ENCODE measurements around the gene FOXO6.

FOXO6 gene

DNA sequence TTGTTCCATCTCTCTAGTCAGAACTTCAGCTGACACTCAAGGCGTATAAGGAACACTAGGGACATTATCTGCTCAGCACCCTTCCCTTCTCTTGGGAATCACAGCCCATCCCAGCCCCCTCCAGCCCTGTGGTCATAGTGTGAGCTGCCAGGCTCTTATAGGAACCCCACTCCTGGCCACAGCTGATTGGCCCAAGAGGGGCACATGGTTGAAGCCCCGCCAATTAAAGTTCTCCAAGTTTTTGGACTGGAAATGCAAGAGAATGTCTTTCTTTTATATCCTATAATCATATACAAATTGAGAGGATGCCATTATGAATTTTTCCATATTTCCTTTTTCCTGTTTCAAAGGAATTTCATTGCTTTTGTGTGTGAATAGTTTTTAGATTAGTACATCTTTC is 40.7 kb downstream of the FOXO6 start:
- H3K36me3 ChIP-seq: no peaks in the 10 kb centered on the region
- no peaks in the 10 kb centered on the region for H3K4me1 ChIP-seq (ENCODE audit: control insufficient read depth in 1 of 2, insufficient read depth in 1 of 2, low read depth in 1 of 2, low read length in 1 of 2)
- H3K9me3 ChIP-seq: no peaks in the 10 kb centered on the region
- no peak overlapping the region for H3K4me3 ChIP-seq (ENCODE audit: low read depth in 1 of 2, low read length in 1 of 2)
- H3K27me3 ChIP-seq: peaks cover 38% of the 10 kb centered on the region
- H3K27ac ChIP-seq: no peak overlapping the region
- TF ChIP-seq, protein P1, sequence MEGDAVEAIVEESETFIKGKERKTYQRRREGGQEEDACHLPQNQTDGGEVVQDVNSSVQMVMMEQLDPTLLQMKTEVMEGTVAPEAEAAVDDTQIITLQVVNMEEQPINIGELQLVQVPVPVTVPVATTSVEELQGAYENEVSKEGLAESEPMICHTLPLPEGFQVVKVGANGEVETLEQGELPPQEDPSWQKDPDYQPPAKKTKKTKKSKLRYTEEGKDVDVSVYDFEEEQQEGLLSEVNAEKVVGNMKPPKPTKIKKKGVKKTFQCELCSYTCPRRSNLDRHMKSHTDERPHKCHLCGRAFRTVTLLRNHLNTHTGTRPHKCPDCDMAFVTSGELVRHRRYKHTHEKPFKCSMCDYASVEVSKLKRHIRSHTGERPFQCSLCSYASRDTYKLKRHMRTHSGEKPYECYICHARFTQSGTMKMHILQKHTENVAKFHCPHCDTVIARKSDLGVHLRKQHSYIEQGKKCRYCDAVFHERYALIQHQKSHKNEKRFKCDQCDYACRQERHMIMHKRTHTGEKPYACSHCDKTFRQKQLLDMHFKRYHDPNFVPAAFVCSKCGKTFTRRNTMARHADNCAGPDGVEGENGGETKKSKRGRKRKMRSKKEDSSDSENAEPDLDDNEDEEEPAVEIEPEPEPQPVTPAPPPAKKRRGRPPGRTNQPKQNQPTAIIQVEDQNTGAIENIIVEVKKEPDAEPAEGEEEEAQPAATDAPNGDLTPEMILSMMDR (IDR thresholded peaks at IDR 0.05): no peak

DNA sequence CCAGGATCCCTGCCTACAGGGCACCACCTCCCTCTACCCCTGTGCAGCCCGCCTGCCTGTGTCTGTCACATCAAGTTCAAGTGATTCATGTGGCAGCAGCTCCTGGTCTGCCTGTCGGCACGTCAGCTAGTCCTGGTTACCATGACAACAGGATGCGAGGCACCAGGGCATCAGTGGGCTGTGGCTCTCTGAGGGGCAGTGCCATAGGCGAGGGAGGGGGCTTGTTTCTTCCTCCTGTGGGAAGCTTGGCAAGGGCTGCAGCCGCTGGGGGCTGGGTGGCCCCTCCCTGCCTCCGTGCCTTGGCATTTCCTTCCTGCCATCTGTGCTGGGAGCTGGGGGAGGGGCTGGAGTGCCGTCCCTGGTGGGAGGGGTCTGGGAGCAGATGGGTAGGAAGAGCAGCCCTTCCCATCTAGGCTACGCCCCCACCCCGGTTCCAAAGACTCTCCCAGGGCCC is 43.1 kb downstream of the FOXO6 start:
- Histone ChIP-seq H3K9me3 (no peaks in the 10 kb centered on the region), H3K4me1 (ENCODE audit: control insufficient read depth in 1 of 2, insufficient read depth in 1 of 2, low read depth in 1 of 2, low read length in 1 of 2) (no peaks in the 10 kb centered on the region), H3K27me3 (peaks cover 53% of the 10 kb centered on the region), H3K36me3 (no peaks in the 10 kb centered on the region), H3K4me3 (ENCODE audit: low read depth in 1 of 2, low read length in 1 of 2) (no peak overlapping the region), H3K27ac (no peak overlapping the region)
- TF ChIP-seq, protein P1 (IDR thresholded peaks at IDR 0.05): no peak

DNA sequence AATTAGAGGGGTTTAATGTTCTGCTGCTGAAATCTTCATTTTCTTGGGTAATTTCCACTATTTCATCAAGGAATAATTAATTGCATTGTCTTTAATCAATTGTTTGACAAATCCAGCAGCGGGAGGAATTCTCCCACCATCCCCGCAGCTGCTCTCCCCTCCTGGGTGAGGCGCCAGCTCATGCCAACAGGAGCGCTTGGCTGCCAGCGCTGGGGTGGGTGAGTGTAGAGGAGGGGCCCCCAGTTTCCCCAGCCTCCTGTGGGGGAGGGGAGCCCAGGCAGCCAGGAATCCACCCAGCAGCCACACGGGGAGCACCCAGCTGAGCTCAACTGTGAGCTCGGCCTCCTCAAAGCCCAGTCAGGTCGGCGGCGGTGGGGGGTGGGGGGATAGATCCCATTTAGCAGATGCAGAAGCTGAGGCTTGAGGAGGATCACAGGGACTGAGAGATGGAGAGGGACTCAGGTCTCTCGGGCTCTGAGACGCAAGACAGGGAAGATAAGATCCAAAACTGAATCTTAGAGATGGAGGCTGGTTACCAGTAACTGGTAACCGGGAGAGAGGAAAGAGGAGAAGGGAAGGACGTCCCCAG is 46.5 kb downstream of the FOXO6 start:
- Histone ChIP-seq H3K36me3 (no peaks in the 10 kb centered on the region), H3K9me3 (no peaks in the 10 kb centered on the region), H3K4me1 (ENCODE audit: control insufficient read depth in 1 of 2, insufficient read depth in 1 of 2, low read depth in 1 of 2, low read length in 1 of 2) (no peaks in the 10 kb centered on the region), H3K27me3 (peaks cover 64% of the 10 kb centered on the region), H3K27ac (no peak overlapping the region), H3K4me3 (ENCODE audit: low read depth in 1 of 2, low read length in 1 of 2) (no peak overlapping the region)
- TF ChIP-seq, protein P1 (IDR thresholded peaks at IDR 0.05): no peak

DNA sequence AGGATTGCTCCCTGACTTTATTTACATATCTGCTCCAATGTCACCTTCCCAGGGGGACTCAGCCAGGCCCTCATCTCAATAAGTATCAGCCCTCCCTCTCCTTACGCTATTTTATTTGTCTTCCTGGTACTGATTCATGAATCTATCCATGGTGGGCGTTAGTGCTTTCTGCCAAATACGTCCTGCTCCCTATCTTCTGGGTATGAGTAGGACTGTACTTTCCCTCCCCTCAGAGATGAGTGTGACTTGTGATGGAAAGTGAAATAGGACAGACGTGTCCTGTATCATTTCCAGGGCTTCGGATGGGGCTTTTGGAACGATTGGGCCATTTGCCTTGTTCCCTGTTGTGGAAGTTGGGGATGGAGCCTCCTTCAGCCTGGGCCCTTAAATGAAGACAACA is 47.5 kb downstream of the FOXO6 start:
- Histone ChIP-seq H3K9me3 (no peaks in the 10 kb centered on the region), H3K27me3 (peaks cover 64% of the 10 kb centered on the region), H3K27ac (no peak overlapping the region), H3K4me3 (ENCODE audit: low read depth in 1 of 2, low read length in 1 of 2) (no peak overlapping the region), H3K36me3 (no peaks in the 10 kb centered on the region), H3K4me1 (ENCODE audit: control insufficient read depth in 1 of 2, insufficient read depth in 1 of 2, low read depth in 1 of 2, low read length in 1 of 2) (no peaks in the 10 kb centered on the region)
- TF ChIP-seq, protein P1 (IDR thresholded peaks at IDR 0.05): no peak

DNA sequence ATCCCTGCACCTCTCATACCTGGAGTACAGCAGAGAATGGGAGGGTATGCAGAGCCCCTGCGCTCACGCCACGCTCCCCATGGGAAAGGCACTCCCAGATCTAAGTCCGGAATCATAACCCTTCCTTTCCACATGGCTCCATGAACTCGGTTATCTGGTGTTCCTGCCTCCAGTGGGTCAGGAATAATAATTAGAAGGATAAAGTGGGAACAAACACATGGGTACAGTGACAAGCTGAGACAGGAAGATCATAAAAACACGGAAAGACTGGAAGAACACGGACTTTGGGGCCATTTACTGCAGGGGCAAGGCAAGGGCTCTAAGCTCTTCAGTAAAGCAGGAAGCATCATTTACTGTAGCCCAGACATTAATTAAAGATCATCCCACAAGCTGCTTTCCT is 48.6 kb downstream of the FOXO6 start:
- Histone ChIP-seq H3K27me3 (peaks cover 52% of the 10 kb centered on the region), H3K27ac (no peak overlapping the region), H3K4me1 (ENCODE audit: control insufficient read depth in 1 of 2, insufficient read depth in 1 of 2, low read depth in 1 of 2, low read length in 1 of 2) (no peaks in the 10 kb centered on the region), H3K36me3 (no peaks in the 10 kb centered on the region), H3K9me3 (no peaks in the 10 kb centered on the region), H3K4me3 (ENCODE audit: low read depth in 1 of 2, low read length in 1 of 2) (no peak overlapping the region)
- TF ChIP-seq, protein P1 (IDR thresholded peaks at IDR 0.05): no peak

Measured in neutrophil (primary cell).